ENCODE measurements around the gene SPTB. TPM values are rescaled to one million over a fixed set of nuclear protein-coding genes. Genes with fewer than 3 reads are reported as not detected.

SPTB gene
- total and polyA plus RNA-seq, 3 donors from 2014 or later, result 3.3 to 6.6 (median 5.6) TPM

- TF ChIP-seq, protein P1, sequence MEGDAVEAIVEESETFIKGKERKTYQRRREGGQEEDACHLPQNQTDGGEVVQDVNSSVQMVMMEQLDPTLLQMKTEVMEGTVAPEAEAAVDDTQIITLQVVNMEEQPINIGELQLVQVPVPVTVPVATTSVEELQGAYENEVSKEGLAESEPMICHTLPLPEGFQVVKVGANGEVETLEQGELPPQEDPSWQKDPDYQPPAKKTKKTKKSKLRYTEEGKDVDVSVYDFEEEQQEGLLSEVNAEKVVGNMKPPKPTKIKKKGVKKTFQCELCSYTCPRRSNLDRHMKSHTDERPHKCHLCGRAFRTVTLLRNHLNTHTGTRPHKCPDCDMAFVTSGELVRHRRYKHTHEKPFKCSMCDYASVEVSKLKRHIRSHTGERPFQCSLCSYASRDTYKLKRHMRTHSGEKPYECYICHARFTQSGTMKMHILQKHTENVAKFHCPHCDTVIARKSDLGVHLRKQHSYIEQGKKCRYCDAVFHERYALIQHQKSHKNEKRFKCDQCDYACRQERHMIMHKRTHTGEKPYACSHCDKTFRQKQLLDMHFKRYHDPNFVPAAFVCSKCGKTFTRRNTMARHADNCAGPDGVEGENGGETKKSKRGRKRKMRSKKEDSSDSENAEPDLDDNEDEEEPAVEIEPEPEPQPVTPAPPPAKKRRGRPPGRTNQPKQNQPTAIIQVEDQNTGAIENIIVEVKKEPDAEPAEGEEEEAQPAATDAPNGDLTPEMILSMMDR (IDR thresholded peaks at IDR 0.05), result no peak
- no peak for TF ChIP-seq POLR2A (IDR thresholded peaks at IDR 0.05)
- H3K4me3 ChIP-seq, result no peak overlapping the region
- no peaks in the 10 kb centered on the region for H3K36me3 ChIP-seq (ENCODE audit: low read depth, missing control alignments)
- H3K27ac ChIP-seq, result no peak overlapping the region
- H3K27me3 ChIP-seq, result no peaks in the 10 kb centered on the region
- WGBS, 2 donors, result 95 to 97% methylated on average over 4 of the region's 4 CpGs
- intact Hi-C loops (cut with DNase I; ENCODE audit: low total_unique reads), result no loop called here
- DNase-seq, result no peak
- H3K9me3 ChIP-seq, result no peaks in the 10 kb centered on the region
- peaks cover 4% of the 10 kb centered on the region for H3K4me1 ChIP-seq
Observed at GRCh38 chr14:64700894-64701293, 178.8 kb downstream of the SPTB start.

DNA sequence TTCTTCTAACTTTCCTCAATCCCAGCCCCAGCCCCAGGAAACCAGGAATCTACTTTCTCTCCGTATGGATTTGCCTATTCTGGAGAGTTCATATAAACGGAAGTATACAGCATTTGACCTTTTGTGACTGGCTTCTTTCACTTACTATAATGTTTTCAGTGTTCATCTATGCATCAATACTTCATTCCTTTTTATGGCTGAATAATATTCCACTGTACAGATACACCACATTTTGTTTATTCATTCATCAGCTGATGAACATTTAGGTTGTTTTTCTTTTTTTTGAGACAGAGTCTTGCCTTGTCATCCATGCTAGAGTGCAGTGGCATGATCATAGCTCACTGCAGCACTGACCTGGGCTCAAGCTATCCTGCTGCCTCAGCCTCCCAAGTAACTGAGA lies 179.4 kb downstream of the SPTB start:
- DNase-seq, result no peak
- TF ChIP-seq, protein P1 (IDR thresholded peaks at IDR 0.05), result no peak
- TF ChIP-seq POLR2A (IDR thresholded peaks at IDR 0.05), result no peak
- no peak overlapping the region for H3K4me3 ChIP-seq
- no peaks in the 10 kb centered on the region for H3K36me3 ChIP-seq (ENCODE audit: low read depth, missing control alignments)
- H3K4me1 ChIP-seq, result no peaks in the 10 kb centered on the region
- H3K9me3 ChIP-seq, result no peaks in the 10 kb centered on the region
- no peaks in the 10 kb centered on the region for H3K27me3 ChIP-seq
- intact Hi-C loops (cut with DNase I; ENCODE audit: low total_unique reads), result no loop called here
- 87 to 93% methylated on average over 2 of the region's 2 CpGs for WGBS, 2 donors
- H3K27ac ChIP-seq, result no peak overlapping the region

DNA sequence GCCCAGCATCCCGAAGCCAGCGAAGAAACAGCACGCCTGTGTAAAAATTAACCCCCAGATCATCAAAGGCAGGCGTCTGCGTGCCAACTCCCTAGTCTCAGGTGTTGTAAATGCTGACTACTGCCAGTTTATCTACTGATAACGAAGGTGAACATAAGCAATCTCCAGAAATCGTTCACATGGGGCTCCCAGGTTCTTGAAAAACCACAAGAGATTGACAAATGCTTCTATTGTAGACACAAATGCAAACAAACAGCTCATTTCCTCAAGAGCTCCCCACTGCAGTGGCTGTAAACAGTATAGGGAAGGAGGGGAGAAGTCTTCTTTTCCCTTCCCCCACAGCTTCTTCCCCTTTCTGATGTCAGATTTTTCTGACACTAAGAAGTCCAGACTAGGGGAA lies 180.8 kb downstream of the SPTB start:
- 81 to 90% methylated on average over 7 of the region's 7 CpGs for WGBS, 2 donors
- Histone ChIP-seq H3K4me1 (no peaks in the 10 kb centered on the region), H3K4me3 (no peak overlapping the region), H3K27me3 (no peaks in the 10 kb centered on the region), H3K36me3 (ENCODE audit: low read depth, missing control alignments) (no peaks in the 10 kb centered on the region), H3K27ac (no peak overlapping the region), H3K9me3 (no peaks in the 10 kb centered on the region)
- TF ChIP-seq, protein P1 (IDR thresholded peaks at IDR 0.05), result no peak
- TF ChIP-seq POLR2A (IDR thresholded peaks at IDR 0.05), result no peak
- DNase-seq, result no peak
- intact Hi-C loops (cut with DNase I; ENCODE audit: low total_unique reads), result no loop called here

GRCh38 chr14:64696355-64696857 lies 183.3 kb downstream of the SPTB start:
- no peak for DNase-seq
- WGBS, 2 donors, result 33 to 67% methylated on average over 4 of the region's 4 CpGs
- no peaks in the 10 kb centered on the region for H3K4me1 ChIP-seq

More at GRCh38 chr14:64696355-64696857, 183.3 kb downstream of the SPTB start:
- no peaks in the 10 kb centered on the region for H3K36me3 ChIP-seq (ENCODE audit: low read depth, missing control alignments)
- no peak overlapping the region for H3K27ac ChIP-seq
- H3K9me3 ChIP-seq, result no peaks in the 10 kb centered on the region
- H3K27me3 ChIP-seq, result no peaks in the 10 kb centered on the region
- no peak for TF ChIP-seq POLR2A (IDR thresholded peaks at IDR 0.05)
- TF ChIP-seq, protein P1 (IDR thresholded peaks at IDR 0.05), result no peak
- intact Hi-C loops (cut with DNase I; ENCODE audit: low total_unique reads), result no loop called here
- no peak overlapping the region for H3K4me3 ChIP-seq

Small RNA genes lying within 50 kb of the gene (microRNA-seq; reads per million reads assigned to microRNA genes)
- gene MIR7855 (ENCODE audit: borderline number of aligned reads in 2 of 2, borderline replicate concordance in 1 of 2), result 0 reads per million in 2 donors

Small RNA genes lying within 50 kb of the gene (small RNA-seq; reads per million reads assigned to genes)
- 0 reads per million in 2 donors for gene RPPH1-2P

Other genes with a start within 250 kb of the SPTB start
- gene PLEKHG3, start 175.5 kb downstream of the SPTB start, total RNA-seq, result 10 to 100 TPM; 20.1 to 20.6 TPM
- 21.6 TPM for gene PLEKHG3, start 175.5 kb downstream of the SPTB start, polyA plus RNA-seq (ENCODE audit: insufficient read depth, low read depth, low replicate concordance)
- 10 to 100 TPM; 53.5 to 55.7 TPM for gene CHURC1, start 34.5 kb upstream of the SPTB start, total RNA-seq
- gene CHURC1, start 34.5 kb upstream of the SPTB start, polyA plus RNA-seq (ENCODE audit: insufficient read depth, low read depth, low replicate concordance), result 62.8 TPM
- under 1 TPM in 1 of 2 donors, not detected in 1; 0.99 TPM for gene GPX2, start 62.8 kb upstream of the SPTB start, total RNA-seq
- 1.9 TPM for gene GPX2, start 62.8 kb upstream of the SPTB start, polyA plus RNA-seq (ENCODE audit: insufficient read depth, low read depth, low replicate concordance)
- gene RAB15, start 92.4 kb upstream of the SPTB start, total RNA-seq, result 1 to 10 TPM; 1.9 to 3.2 TPM
- 4.0 TPM for gene RAB15, start 92.4 kb upstream of the SPTB start, polyA plus RNA-seq (ENCODE audit: insufficient read depth, low read depth, low replicate concordance)
- 10 to 100 TPM; 52.5 to 68.1 TPM for gene FNTB, start 107.0 kb upstream of the SPTB start, total RNA-seq
- gene FNTB, start 107.0 kb upstream of the SPTB start, polyA plus RNA-seq (ENCODE audit: insufficient read depth, low read depth, low replicate concordance), result 43.2 TPM
- 10 to 100 TPM; 53.1 to 56.4 TPM for gene MAX, start 222.6 kb upstream of the SPTB start, total RNA-seq
- gene MAX, start 222.6 kb upstream of the SPTB start, polyA plus RNA-seq (ENCODE audit: insufficient read depth, low read depth, low replicate concordance), result 56.7 TPM